Measurements from ENCODE around the gene FAM83C. TPM values are rescaled to one million over a fixed set of nuclear protein-coding genes. Genes with fewer than 3 reads are reported as not detected.

Gene FAM83C
- total and polyA plus RNA-seq, 2 donors (not counting 1 experiment from before 2014, with no cell fraction given) = not detected

DNA sequence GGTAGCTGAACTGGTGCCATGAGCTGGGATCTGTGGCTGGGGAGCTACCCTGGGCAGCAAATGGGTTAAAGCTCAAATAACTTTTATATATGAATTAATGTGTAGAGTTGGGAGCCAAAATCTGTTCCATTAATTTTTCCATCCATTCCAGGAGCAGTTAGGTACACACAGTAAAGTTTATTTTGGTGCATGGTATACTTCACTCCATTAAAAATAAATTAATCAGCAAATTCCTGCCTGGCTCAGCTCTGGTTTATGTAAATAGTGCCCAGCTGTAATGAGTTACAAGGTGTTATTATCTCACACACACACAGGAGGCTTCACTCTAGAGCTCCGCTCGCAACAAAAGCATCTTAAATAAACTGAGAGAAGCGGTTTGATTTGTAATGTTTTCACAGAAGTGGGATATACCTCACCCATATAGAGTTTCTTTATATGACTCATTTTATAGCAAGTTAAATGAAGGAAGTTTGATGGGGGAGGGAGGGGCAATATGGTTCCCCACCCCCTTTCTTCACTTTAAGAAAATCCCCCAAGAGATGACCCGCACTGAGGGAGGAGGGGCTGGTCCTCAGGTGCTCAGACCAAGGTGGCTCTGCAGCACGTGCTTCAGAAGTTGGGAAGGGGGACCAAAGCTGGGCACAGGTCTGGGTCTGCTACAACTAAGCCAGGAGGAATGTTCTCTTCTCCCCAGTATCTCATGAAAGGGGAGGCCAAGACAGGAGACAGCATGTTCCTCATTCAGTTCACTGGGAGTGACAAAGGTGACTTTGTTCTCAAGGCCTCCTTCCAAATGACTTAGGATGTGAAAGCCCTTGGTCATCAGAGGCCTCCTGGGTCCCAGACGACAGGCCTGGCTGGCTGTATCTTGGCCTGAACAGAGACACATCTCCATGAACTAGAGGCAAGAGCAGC, 10.5 kb upstream of the FAM83C start:
- no peak overlapping the region for H2AFZ ChIP-seq (ENCODE audit: insufficient read depth, low read depth, low read length, poor library complexity, severe bottlenecking)
- H3K36me3 ChIP-seq (replicated peaks in 1 of 2; ENCODE audit: control extremely low read depth in 1 of 2, control insufficient read depth in 1 of 2, extremely low read depth in 1 of 2, insufficient read depth in 2 of 2, low read length in 1 of 2) = peaks cover 0 to 5% of the 10 kb centered on the region in 2 experiments
- intact Hi-C loops (cut with micrococcal nuclease) = loop anchor here (1.0 to 10.0 kb wide), 3 partner anchors 27 to 580 kb away; no protein-coding TSS in a partner anchor
- H3K27ac Mint-ChIP-seq = no peak overlapping the region
- H3K9ac ChIP-seq (ENCODE audit: low read length) = no peak overlapping the region
- H4K20me1 ChIP-seq (ENCODE audit: control insufficient read depth, insufficient read depth, low read length, poor library complexity, severe bottlenecking) = no peaks in the 10 kb centered on the region
- H3K4me3 ChIP-seq (ENCODE audit: control extremely low read depth in 1 of 5, extremely low read depth in 1 of 5, insufficient read depth in 1 of 5, low read depth in 2 of 5, low read length in 4 of 5) = no peak overlapping the region
- TF ChIP-seq CTCF (IDR thresholded peaks at IDR 0.05) (no peak), EZH2 (IDR thresholded peaks at IDR 0.05; ENCODE audit: borderline replicate concordance, insufficient read depth, low read depth, low read length, poor library complexity, severe bottlenecking) (no peak)
- H3K27ac ChIP-seq (ENCODE audit: low read length in 2 of 2) = no peak overlapping the region
- H3K4me2 ChIP-seq (replicated peaks; ENCODE audit: low read depth, low read length, poor library complexity, severe bottlenecking) = no peak overlapping the region
- WGBS (ENCODE audit: insufficient coverage) = 90% methylated on average over 2 of the region's 6 CpGs
- H3K9me3 ChIP-seq (ENCODE audit: control extremely low read depth in 1 of 3, control insufficient read depth in 2 of 3, insufficient read depth in 1 of 3, low read length in 2 of 3) = no peaks in the 10 kb centered on the region
- peaks cover 5% of the 10 kb centered on the region for H3K4me1 Mint-ChIP-seq
- H3K27me3 ChIP-seq (replicated peaks in 1 of 4; ENCODE audit: control extremely low read depth in 1 of 4, control insufficient read depth in 3 of 4, insufficient read depth in 4 of 4, low read length in 3 of 4) = no peaks in the 10 kb centered on the region
- H3K4me3 Mint-ChIP-seq = no peak overlapping the region
- ChIA-PET CTCF (interaction anchor here (0.8 to 6.1 kb wide), 23 partner anchors 8 to 990 kb away, joined by 3 to 63 read pairs (median 3); partner anchors contain the start of genes EIF6, MMP24OS and NCOA6), POLR2A (interaction anchor here (1.0 kb wide), 1 partner anchor 18 kb away, joined by 3 read pairs; the partner anchor contains the start of gene EIF6)
- no peaks in the 10 kb centered on the region for H3K27me3 Mint-ChIP-seq
- no peaks in the 10 kb centered on the region for H3K79me2 ChIP-seq (ENCODE audit: control insufficient read depth, insufficient read depth, low read length)
- peaks cover 0 to 7% of the 10 kb centered on the region in 2 donors for H3K4me1 ChIP-seq (ENCODE audit: control insufficient read depth in 2 of 2, insufficient read depth in 2 of 2, low read length in 2 of 2)
- ATAC-seq (ENCODE audit: low read depth) (no peak), DNase-seq (no peak)
- no peaks in the 10 kb centered on the region for H3K9me3 Mint-ChIP-seq (ENCODE audit: insufficient read depth)

- Histone ChIP-seq H4K20me1 (ENCODE audit: control insufficient read depth, insufficient read depth, low read length, poor library complexity, severe bottlenecking) (no peaks in the 10 kb centered on the region), H3K9me3 (ENCODE audit: control extremely low read depth in 1 of 3, control insufficient read depth in 2 of 3, insufficient read depth in 1 of 3, low read length in 2 of 3) (no peaks in the 10 kb centered on the region), H3K9ac (ENCODE audit: low read length) (no peak overlapping the region), H3K27ac (ENCODE audit: low read length in 2 of 2) (no peak overlapping the region), H3K79me2 (ENCODE audit: control insufficient read depth, insufficient read depth, low read length) (no peaks in the 10 kb centered on the region), H3K4me3 (ENCODE audit: control extremely low read depth in 1 of 5, extremely low read depth in 1 of 5, insufficient read depth in 1 of 5, low read depth in 2 of 5, low read length in 4 of 5) (no peak overlapping the region), H3K4me2 (replicated peaks; ENCODE audit: low read depth, low read length, poor library complexity, severe bottlenecking) (no peak overlapping the region), H2AFZ (ENCODE audit: insufficient read depth, low read depth, low read length, poor library complexity, severe bottlenecking) (no peak overlapping the region), H3K27me3 (replicated peaks in 1 of 4; ENCODE audit: control extremely low read depth in 1 of 4, control insufficient read depth in 3 of 4, insufficient read depth in 4 of 4, low read length in 3 of 4) (peaks cover 0 to 1% (median 0%) of the 10 kb centered on the region in 4 experiments), H3K4me1 (ENCODE audit: control insufficient read depth in 2 of 2, insufficient read depth in 2 of 2, low read length in 2 of 2) (peaks cover 0 to 7% of the 10 kb centered on the region in 2 donors), H3K36me3 (replicated peaks in 1 of 2; ENCODE audit: control extremely low read depth in 1 of 2, control insufficient read depth in 1 of 2, extremely low read depth in 1 of 2, insufficient read depth in 2 of 2, low read length in 1 of 2) (peaks cover 0 to 5% of the 10 kb centered on the region in 2 experiments)
- H3K27me3 Mint-ChIP-seq = no peaks in the 10 kb centered on the region
- ChIA-PET CTCF (interaction anchor here (0.7 to 6.1 kb wide), 8 partner anchors 8 to 1632 kb away, joined by 3 to 63 read pairs (median 3); partner anchors contain the start of gene MMP24OS), POLR2A (no interaction called here)
- TF ChIP-seq EZH2 (IDR thresholded peaks at IDR 0.05; ENCODE audit: borderline replicate concordance, insufficient read depth, low read depth, low read length, poor library complexity, severe bottlenecking) = no peak
- no peak for TF ChIP-seq CTCF (IDR thresholded peaks at IDR 0.05)
- H3K27ac Mint-ChIP-seq = no peak overlapping the region
- ATAC-seq (ENCODE audit: low read depth) = no peak
- no peak overlapping the region for H3K4me3 Mint-ChIP-seq
- WGBS (ENCODE audit: insufficient coverage) = no CpG with 5 or more reads among the region's 2 CpGs
- DNase-seq = no peak
- H3K4me1 Mint-ChIP-seq = peaks cover 5% of the 10 kb centered on the region
- H3K9me3 Mint-ChIP-seq (ENCODE audit: insufficient read depth) = no peaks in the 10 kb centered on the region
- intact Hi-C loops (cut with micrococcal nuclease) = loop anchor here (5.0 to 10.0 kb wide), 2 partner anchors 467 to 581 kb away; no protein-coding TSS in a partner anchor
These were observed 9.2 kb upstream of the FAM83C start for GRCh38 chr20:35301426-35301825.
